GM18499 (cell line): Measurements from ENCODE around the gene NAV2.

Experiments
- ATAC-seq: cut with Tn5 transposase; IDR thresholded peaks from one replicate; pipeline ENCODE4 v1.9.1; 2021; ENCODE audit warnings: moderate number of reproducible peaks; ENCODE audit not compliant: insufficient read depth, unreplicated experiment

The NAV2 gene

DNA sequence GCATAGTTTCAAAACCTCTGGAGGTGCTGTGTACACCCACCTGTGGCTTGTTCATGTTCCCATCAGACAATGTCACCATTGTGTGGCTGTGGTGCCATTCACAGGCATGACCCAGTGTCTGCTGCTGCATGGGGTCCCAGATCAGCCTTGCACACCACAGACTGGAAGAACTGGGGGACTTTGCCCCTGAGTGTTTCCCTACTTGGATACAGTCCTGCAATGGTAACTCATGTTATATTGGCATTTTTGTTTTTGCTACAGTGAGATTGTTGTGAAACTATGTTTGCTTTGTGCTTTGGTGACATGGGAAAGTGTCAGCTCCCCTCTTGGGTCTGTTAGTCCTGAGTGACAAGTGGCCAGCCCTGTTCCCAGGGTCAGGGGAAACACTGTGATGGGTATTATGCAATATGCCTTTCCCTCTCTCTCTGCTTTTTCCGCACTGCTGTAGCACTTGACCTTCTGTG lies 108.8 kb downstream of the NAV2 start:
- ATAC-seq, result no peak

DNA sequence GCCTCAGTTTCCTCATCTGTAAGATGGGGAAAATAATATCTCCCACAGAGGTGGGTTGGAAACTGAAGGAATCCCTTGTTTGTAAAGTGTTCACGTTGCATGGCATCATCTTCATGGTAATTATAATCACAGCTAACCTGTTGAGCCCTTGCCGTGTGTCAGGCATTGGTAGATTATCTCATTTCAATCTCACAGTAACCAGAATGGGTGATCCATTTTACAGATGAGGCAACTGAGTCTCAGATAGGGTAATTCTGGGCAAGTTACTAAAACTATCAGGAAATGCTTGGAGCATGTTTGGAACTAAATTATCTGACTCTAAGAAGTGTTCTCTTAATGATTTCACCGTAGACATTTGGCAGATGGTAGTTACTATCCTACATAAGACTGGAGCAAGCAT lies 109.4 kb downstream of the NAV2 start:
- ATAC-seq, result no peak

DNA sequence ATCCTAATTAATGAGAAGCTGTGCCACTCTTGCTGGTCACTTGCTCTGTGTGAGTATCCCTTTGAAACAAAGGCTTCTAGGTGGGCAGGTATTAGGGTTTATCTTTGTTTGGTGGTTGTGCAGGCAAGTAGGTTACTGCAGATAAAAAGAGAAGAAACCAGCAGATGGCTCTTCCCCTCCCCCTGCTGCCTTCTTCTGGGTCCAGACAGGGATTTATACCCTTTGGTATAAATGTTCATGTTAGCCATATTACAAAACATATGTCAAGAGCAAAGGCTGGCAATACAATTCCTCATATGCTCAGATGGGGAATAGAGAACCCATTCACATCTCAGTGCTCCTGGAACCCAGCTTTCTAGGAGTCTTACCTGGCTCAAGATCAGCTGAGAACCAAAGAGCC lies 109.9 kb downstream of the NAV2 start:
- no peak for ATAC-seq

DNA sequence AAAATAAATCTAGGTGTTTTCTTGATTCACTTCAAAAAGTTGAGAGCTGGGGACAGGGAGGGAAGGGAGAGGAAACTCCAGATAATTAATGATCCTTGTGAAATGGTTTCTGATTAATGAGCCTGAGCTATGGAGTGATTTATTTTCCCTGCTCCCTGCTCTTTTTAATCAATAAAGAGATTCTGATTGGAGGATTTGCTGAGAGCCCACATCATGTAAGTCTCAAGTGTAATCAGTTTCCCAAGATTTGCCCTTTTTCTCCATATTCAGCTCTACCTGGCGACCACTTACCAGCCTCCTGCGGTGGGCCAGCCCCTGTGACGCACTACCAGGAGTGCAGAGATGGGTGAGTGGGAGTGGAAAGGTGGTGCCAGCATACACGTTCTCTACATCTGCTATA lies 114.0 kb downstream of the NAV2 start:
- ATAC-seq, result no peak

DNA sequence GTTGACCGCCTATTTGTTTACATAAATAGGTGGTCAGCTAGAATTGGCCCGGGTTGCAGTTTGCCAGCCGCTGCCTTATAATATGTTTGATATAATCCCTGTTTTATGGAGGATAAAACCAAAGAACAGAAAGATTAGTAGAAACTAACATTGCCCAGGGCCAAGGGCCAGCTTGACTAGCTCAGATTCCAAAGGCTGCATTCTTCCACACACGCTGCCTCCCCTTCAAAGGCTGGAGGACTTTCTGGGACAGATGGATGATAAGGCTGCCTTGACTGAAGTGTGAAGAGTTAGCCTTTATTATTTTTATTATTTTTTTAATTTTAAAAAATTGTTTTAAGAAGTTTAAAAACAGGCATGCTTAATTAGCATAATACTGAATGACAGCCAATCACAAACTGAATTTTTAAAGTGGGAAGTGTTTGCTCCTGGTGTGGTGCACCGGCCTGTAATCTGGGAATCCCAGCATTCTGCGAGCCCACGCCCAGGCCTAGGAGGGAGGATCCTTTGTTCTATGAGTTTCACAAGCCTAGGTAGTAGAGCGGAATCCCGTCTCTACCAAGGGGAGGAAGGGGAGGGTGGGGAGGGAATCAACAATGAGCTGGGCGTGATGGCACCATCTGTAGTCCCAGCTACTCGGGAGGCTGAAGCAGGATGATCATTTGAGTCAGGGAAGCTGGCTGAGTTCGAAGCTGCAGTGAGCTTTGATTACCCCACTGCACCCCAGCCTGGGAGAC lies 114.9 kb downstream of the NAV2 start:
- no peak for ATAC-seq

DNA sequence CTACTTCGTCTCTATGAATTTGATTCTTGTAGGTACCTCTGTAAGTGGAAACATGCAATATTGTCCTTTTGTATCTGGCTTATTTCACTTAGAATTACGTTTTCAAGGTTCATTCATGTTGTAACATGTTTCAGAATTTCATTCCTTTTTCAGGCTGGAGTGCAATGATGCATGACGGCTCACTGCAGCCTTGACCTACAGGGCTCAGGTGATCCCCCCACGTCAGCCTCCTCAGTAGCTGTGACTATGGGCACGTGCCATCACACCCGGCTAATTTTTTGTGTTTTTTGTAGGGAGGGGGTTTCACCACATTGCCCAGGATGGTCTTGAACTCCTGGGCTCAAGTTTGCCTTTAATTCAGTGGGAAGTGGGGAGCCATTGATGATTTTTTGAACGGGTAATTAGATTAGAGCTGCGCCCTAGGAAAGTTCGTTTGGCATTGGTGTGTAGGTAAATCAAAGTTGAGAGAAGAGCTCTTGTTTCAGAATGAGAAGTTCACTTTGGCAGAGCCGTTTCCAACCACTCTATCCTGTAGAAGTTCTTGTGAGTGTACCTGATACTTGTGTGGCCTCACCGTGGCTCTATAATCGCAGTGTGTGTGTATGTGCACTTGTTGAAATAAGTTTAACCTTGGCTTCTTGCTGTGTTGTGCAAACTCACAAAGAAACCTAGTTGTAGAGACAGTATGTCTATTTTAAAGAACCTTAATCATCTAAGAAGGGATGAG lies 115.9 kb downstream of the NAV2 start:
- ATAC-seq, result no peak

DNA sequence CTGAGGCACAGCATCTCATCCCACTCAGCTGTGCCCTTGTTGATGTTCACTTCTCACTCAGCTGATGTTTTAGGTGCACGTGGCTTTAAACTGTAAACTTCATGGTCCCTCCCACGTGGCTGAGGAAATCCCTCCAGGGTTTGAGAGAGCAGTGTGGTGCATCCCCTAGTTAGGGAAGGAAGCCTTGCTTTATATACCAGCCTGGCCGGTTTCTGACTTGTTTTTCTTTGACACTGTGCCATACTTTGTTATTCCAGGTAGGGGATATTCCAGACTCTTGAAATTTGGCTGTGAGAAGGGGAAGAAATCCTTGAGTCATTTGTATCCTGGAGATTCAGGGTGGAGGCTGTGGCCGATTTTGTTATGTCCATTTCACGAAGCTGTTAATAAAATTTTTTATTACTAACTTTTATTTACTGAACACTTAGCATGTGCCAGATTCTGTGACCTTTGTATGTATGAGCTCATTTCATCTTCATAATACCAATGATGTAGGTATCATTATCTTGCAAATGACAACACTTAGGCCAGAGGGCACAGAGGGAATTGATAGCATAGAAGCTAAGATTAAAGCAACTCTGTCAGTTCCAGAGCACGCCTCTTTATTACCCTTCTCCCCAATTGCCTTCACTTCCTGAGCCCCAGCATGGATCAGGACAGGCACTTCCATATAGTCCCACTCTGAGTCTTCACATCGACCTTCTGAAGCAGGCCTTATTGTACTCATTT lies 116.6 kb downstream of the NAV2 start:
- no peak for ATAC-seq

DNA sequence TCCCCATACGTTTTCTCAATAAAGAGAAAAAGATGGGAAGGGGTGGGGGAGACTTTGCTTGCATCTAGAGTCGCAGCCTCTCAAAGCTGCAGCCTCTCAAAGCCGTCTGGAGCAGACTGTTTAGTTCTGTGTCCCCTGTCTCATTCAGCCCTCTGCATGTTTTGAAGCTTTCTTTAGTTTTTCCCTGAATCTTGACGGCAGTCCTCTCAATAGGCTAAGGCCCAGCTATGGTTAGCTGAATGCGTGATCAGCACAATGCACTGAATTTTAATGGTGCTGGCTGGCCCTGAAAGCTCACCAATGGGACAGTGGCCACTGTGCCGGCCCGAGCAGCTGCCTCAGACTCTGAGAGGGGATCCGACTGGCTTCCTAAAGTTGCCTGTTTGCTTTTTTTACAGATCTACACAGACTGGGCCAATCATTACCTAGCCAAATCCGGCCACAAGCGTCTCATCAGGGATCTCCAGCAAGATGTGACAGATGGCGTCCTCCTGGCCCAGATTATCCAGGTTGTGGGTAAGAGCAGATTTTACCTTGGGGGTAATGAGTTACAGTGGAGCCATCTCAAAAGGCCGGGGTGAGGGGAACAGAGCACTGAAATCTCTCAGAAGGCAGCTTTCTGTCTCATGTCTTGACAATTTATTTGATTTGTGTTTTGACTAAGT lies 119.6 kb downstream of the NAV2 start:
- ATAC-seq, result no peak

DNA sequence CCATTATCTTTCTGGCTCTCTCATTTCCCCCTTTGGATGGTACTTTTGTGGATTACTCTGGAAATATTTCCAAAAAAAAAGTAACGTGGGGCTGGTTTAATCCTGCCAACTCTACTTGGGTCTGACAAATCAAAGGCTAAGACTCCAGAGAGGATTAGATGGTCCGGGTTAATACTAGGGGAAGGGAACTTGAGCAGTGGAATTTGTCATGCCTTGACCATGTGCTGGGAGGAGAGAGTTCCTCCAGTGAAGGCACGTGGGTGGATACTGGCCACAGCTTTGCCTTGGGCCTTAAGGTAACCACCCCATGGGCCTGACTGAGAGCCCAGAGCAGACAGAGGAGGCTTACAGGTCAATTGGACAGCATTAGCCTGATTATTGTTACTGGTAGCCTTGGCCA lies 120.3 kb downstream of the NAV2 start:
- ATAC-seq, result no peak

DNA sequence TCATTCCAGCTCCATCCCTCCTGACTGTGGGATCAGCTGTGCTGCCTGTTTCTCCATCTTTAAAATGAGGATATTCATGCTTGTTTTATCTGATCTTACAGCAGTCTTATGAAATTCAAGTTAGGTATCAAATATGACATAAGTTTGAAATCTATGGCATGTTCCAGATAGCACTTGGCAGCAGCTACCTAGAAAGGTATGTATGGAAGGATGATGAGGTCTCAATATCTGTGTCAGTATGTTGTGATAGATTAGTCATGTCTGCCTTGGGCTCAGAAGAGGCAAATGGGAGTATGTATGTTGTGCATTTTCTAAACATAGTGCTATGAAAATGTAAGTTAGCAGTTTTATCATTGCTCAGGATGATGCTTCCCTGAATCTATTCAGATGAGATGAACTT lies 122.1 kb downstream of the NAV2 start:
- ATAC-seq, result no peak

DNA sequence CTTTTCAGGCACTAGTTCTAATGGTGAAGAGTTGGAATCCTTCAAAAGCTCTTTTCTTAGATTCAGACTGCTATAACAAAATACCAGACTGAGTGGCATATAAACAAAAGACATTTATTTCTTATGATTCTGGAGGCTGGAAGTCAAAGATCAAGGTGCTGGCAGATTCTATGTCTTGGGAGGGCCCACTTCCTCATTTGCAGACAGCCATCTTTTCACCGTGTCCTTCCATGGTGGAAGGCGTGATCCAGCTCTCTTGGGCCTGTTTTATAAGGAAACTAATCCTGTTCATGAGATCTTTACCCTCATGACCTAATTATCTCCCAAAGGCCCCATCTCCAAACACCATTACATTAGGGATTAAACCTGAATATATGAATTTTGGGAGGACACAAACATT lies 124.0 kb downstream of the NAV2 start:
- ATAC-seq, result no peak

DNA sequence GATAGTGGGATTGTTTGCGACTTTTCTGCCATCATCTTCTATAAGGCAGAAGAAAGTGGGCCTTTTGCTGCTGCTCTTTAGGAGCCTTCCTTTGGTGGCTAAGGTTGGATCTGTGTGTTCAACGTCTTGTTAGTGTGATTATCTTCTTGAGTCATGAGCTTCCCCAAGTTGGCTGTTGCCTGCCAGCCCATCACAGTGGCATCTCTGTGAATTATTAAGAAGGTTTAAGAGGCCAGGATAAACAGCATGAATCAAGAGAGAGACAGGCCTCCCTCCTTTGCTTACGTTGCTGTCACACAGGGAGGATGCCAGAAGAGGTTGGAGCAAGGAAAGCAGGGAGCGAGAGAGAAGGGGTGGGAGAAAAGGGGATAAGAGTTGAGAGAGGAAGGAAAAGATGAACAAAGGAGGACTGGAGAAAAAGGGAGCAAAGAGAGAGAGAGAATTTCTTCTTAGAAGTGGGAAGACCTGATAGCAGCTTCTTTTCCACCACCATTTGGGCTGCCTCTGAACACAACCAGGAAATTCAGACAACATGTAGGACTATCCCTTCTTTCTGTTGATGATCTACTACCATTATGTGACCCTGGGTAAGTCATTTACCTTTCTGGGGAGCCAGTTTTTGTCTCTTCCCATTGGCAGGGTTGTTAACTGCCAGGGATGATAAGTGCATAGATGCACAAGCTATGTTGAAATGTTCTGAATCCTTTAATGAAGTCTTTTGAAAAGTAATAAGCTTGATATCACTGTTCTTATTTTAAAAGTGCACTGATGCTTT lies 126.5 kb downstream of the NAV2 start:
- no peak for ATAC-seq

DNA sequence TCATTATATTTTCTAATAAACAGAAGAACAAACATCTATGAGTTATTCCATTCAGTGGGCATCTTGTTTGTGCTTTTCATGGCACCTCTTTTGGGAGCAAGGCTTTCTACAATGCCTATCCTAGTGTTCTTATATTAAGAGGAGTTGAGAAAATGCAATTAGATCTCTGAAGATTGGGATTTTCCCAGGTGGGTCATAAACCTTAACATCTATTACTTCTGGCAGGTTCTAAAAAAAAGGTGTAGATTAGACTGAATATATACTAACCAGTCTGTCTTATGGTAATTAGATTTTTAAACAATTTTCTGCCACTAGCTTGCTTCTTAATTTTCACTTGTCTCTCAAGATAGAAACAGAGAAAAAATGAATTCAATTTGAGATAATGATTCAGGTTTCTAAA lies 128.3 kb downstream of the NAV2 start:
- no peak for ATAC-seq

DNA sequence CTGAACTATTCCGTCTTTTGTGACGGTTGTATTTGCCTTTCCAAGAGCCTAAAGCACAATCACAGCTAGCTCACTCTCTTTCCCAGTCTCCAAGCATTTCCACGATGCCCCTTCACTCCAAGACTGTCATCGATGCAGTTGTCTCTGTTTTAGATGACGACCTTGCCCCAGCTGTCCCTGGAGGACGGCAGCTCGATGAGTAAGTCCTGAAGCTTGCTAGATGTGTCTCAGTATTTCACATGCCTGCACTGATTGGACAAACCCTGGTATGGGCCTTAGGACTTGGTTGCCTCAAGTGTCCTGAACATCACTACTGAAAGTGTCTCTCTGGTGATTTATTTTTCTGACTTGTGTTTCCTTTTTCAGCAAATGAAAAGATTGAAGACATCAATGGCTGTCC lies 129.9 kb downstream of the NAV2 start:
- no peak for ATAC-seq

DNA sequence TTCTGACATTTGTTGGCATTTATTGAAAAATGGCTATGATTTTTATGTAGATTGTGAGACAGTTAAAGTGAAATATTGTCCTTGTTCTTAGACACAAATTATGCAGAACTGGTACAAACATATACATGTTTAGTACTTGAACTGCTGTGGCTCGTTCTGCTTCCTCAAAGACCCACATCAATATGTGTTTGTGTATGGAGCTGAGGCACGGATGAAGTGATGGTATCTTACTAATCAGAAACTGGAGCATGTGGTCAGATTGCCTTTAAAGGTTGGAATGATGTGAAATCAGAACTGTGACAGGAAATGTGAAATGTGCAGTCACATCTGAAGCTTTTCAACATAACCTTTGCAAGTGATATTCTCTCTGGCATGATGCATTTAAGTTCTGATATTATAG lies 130.4 kb downstream of the NAV2 start:
- no peak for ATAC-seq

DNA sequence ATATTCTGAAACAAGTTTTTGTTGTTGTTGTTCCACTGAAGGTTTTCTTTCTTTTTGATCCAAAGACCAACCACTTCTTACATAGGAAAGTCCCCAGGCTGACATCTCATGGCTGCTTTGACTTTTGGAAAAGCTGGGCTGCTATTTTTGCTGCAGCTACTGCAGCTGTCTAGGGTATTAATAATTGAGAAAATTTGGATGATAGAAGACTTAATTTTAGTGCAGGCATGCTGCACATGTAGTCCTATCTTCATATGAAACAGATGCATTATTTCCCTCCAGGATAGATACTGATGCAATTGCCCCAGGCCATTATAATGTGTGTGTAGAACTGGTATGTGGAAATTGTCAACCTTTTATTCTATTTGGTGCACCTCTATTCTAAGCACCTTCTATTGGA lies 131.4 kb downstream of the NAV2 start:
- ATAC-seq, result no peak

DNA sequence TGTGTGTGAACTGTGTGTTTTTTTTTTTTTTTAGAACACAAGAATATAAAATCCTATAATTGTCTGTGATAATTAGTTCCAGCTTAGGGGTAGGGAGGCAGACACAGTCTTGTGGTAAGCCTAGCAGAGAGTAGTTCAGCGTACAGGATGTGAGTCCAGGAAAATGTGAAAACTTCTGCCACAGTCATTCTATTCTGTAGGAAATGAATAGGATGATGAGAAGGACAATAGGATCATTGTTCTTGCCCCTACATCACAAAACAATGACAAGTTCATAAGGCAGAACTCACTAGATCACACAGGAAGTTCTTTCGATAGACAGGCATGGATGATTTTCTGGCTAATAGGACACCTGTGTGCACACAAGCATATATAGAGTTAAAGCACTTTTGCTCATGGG lies 132.2 kb downstream of the NAV2 start:
- no peak for ATAC-seq

DNA sequence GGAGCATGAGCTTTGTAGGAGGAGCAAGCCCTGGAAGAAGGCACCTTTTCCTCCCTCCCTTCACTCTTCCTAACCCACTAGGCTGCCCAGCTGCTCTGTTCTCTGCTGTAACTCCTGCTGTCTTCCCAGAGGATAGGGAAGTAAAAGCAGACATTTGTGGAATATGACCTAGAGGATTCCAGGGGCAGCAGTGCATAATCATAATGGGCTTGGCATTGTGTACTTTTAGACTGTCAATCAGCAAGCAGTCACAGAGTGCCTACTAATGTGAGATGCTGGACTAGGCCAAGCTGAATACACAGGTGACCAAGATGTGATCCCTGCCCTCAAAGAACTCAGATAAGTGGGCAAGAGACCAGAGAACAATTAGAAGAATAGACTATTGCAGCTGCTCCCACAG lies 133.0 kb downstream of the NAV2 start:
- ATAC-seq, result no peak

DNA sequence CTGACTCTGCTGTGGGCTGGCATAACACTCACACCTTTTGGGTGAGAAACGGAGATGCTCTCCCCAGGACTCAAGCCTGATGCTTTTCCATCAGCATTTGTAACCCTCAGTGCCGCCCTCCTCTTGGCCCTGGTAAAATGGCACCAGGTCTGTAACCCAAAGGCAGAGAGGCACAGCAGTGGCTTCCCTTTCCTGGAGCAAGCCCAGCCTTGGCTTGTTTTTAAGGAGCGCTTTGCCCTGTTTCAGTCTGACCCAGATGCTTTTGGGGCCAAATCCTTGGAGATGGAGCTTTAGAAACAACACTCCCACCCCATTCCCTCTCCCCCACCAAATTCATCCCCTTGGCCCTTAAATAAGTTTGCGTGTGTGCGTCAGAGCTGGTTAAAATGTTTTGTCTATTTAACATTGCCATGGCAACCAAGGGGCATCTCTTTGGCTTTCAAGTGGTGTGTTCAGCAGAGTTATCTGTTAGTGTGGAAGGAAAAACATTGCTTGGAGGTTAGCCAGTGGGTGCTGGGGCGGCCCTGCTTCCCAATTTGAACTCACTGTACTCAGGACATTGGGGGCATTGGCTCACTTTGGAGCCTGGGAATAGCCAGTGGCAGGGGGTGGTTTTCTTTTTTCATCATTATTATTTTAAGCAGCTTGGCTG lies 134.1 kb downstream of the NAV2 start:
- ATAC-seq, result no peak

DNA sequence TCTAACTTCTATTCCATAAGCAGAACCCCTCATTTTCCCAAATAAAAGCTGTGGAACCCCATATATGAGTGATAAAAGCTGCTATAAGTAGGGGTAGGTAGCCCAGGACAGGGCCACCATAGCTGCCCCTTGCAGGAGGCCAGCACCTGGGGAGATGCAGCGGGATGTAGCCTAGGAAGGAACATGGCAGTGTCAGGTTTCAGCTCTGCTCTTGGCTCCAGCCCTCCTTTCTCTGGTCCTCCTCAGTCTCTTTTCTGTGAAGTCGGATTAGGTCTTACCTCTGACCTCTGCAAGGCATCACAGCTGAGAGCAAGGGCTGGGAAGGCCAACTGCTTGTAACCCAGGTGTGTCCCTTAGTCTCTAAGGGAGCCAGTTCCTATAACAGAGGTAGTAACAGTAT lies 135.6 kb downstream of the NAV2 start:
- no peak for ATAC-seq
